T-helper 17 cell (primary cell): ENCODE measurements around the gene ERFE. TPM values are rescaled to one million over a fixed set of nuclear protein-coding genes. Genes with fewer than 3 reads are reported as not detected.

ENCODE experiments used
- ATAC-seq: fragments of 150-1000 bp; cut with Tn5 transposase; 2 replicates; pipeline ENCODE4 v1.10.0; 2021; ENCODE audit warnings: mild to moderate bottlenecking, moderate library complexity
- DNase-seq, 3 donors: peaks; one replicate each; pipeline versions ENCODE4 v3.0.0 to v3.0.0-alpha.2; 2020 to 2021
- H3K9me3 ChIP-seq: one replicate; pipeline ENCODE4 v1.7.0; 2013; ENCODE audit warnings: low read length, mild to moderate bottlenecking; ENCODE audit not compliant: control insufficient read depth, poor library complexity, severe bottlenecking
- H3K27ac Mint-ChIP-seq: one replicate; pipeline ENCODE4 v1.8.0; 2022; ENCODE audit warnings: mild to moderate bottlenecking, moderate library complexity, mixed read lengths
- H3K27me3 Mint-ChIP-seq: one replicate; pipeline ENCODE4 v1.8.0; 2022; ENCODE audit warnings: mixed read lengths
- H3K36me3 Mint-ChIP-seq: one replicate; pipeline ENCODE4 v1.8.0; 2022; ENCODE audit warnings: low read depth, mixed read lengths
- H3K4me1 Mint-ChIP-seq: one replicate; pipeline ENCODE4 v1.8.0; 2022; ENCODE audit warnings: mild to moderate bottlenecking, mixed read lengths
- H3K4me3 Mint-ChIP-seq: one replicate; pipeline ENCODE4 v1.8.0; 2022; ENCODE audit warnings: mild to moderate bottlenecking, moderate library complexity, mixed read lengths
- total RNA-seq, 4 donors: library from RNA in 2 of 4; stranded (reverse) in 2 of 4; gene quantifications; one replicate each; pipeline ENCODE4 v1.2.3 and lab custom pipeline; 2022 to 2026

ERFE gene
- total RNA-seq, 2 donors from 2014 or later: not detected

DNA sequence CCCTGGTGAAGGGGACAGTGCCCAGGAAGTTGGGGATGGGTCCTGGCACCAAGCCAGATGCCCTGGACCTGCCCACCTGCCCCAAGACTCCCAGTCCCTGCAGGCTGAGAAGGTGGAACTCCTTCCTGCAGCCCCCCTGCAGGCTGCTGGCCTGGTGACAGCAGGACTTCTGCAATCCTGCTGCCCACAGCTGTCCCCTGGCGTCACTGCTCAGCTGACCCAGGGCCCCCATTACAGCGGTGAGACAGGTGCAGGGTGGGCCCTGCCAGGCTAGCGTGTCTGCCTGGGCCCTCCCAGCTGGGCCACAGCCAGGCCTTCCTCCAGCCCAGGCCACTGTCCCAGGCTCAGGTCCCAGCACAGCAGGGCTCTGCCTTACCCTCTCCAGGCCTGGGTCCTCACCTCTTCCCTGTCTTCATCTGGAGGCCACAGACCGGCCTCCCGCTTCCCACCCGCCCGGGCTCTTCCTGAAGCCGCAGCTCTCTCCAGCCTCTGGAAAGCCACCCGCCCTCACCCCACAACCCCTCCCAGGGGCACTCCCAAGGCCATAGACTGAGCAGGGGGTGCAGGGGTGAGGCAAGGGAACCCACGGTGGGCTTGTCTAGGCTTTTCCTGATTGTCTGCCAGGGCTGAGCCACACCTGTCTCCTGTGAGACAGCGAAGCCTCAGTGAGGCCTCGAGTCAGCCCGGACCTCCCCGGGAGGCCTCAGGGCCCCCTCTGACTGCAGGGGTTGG, 8.8 kb upstream of the ERFE start:
- DNase-seq (no peak), ATAC-seq (no peak)
- no peaks in the 10 kb centered on the region for H3K27me3 Mint-ChIP-seq
- no peak overlapping the region for H3K4me3 Mint-ChIP-seq
- no peak overlapping the region for H3K27ac Mint-ChIP-seq
- H3K36me3 Mint-ChIP-seq: no peaks in the 10 kb centered on the region
- no peaks in the 10 kb centered on the region for H3K4me1 Mint-ChIP-seq
- no peaks in the 10 kb centered on the region for H3K9me3 ChIP-seq

DNA sequence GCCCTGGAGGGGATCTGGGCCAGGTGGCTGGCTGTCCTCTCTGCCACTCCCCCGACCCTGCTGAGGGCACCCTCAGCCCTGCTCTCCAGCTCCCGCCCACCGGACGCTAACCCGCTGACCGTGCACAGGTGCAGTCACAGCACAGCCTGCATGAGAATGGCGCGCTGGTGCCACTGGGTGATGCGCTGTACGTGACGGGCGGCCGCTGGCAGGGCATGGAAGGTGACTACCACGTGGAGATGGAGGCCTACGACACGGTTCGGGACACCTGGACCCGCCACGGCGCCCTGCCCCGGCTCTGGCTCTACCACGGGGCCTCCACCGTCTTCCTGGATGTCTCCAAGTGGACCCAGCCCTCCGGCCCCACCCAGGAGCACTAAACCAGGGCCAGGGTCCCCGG, 8.1 kb upstream of the ERFE start:
- Mint-ChIP-seq H3K36me3 (no peaks in the 10 kb centered on the region), H3K27ac (no peak overlapping the region), H3K4me3 (no peak overlapping the region), H3K27me3 (peaks cover under 1% of the 10 kb centered on the region), H3K4me1 (no peaks in the 10 kb centered on the region)
- no peaks in the 10 kb centered on the region for H3K9me3 ChIP-seq
- ATAC-seq: no peak
- DNase-seq: no peak

DNA sequence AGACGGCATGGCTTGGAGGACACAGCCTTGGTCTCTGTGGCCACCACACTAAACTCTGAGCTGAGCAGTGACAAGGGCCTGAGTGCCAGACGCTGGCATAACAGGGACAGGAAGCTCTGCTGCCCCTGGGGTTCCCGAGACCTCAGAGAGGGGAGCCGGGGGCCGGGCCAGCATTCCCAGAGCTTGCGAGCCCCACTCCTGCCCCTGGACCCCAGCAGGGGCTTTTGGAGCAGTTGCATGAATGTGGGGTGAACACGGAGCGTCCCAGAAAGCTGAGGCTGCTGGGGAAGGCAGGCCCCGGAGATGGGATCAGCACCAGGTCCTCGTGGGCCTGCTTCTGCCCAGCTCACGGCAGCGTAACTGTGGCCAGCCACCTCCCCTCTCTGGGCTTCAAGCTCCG, 7.6 kb upstream of the ERFE start:
- peaks cover 4% of the 10 kb centered on the region for H3K27me3 Mint-ChIP-seq
- no peak overlapping the region for H3K27ac Mint-ChIP-seq
- no peak for DNase-seq
- no peaks in the 10 kb centered on the region for H3K9me3 ChIP-seq
- ATAC-seq: no peak
- no peaks in the 10 kb centered on the region for H3K4me1 Mint-ChIP-seq
- H3K4me3 Mint-ChIP-seq: no peak overlapping the region
- H3K36me3 Mint-ChIP-seq: no peaks in the 10 kb centered on the region

DNA sequence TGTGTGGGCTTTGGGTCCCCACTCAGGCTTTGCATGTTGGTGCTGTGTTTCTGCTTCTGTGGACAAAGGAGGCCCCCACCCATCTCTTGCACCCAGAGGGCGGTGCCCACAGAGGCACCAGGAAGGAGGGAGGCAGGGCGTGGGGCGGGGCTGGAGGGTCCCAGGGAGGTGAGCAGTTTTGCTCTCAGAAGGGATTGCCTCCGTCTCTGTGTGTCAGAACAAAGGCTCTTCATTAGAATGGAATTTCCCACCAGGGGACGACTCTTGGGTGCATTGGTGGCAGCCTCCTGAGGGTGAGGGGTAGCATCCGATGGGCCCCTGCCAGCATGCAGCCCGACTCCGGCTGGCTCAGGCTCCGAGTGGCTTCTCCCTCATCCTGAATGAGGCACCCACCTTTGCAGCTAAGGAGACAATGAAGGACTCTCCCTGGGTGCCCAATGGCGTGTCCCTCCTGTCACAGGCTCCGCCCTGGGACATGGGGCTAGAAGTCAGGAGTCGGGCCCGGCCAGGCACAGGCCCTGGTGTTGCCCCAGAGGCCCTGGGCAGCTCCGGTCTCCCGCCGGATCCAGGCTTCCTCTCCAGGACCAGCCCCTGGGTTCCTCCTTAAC, 7.0 kb upstream of the ERFE start:
- Mint-ChIP-seq H3K4me3 (no peak overlapping the region), H3K27me3 (peaks cover 4% of the 10 kb centered on the region), H3K36me3 (no peaks in the 10 kb centered on the region), H3K27ac (no peak overlapping the region), H3K4me1 (no peaks in the 10 kb centered on the region)
- DNase-seq (no peak), ATAC-seq (no peak)
- no peaks in the 10 kb centered on the region for H3K9me3 ChIP-seq

DNA sequence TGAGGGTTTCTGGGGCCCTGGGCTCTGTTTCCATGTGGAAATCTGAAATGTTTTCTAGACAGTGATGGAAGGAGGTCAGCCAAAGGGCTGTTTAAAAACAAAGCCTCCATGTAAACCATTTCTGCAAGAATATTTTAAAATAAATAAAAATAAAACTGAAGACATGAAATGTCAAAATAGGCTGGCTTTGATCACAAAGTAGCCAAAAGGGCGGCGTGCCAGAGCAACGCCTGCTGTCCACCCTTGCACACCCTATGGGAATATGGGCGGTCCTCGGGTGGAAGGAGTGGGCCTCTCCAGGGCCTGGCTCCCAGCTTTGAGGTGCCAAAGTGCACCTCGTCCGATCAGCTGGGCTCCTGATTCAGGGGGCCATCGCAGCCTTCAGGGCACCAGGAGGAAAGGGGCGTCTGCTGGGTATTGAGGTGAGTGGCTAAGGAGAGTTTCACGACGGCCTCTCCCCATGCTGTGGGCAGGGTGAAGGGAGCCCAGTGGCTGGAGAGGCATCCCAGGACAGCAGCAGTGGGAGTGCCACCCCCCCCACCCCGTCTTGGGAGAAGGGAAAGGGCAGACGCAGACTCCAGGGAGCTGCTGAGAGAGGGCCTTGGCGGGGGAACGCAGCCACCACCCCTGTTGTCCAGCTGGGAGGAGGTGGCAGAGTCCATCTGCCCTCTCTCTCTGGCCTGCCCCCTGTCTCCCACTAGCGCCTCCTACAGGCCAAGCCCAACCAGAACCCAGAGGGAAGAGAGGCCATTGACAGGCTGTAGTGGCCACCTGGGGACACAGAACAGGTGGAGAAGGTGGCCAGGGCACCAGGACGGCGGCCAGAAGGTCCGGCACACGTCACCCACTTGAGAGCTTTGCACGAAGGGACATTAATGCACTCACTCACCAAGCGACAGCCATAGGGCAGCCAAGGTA, 5.7 kb upstream of the ERFE start:
- peaks cover 4% of the 10 kb centered on the region for H3K27me3 Mint-ChIP-seq
- H3K9me3 ChIP-seq: no peaks in the 10 kb centered on the region
- no peaks in the 10 kb centered on the region for H3K4me1 Mint-ChIP-seq
- no peaks in the 10 kb centered on the region for H3K36me3 Mint-ChIP-seq
- H3K4me3 Mint-ChIP-seq: no peak overlapping the region
- ATAC-seq (no peak), DNase-seq (no peak)
- H3K27ac Mint-ChIP-seq: no peak overlapping the region

DNA sequence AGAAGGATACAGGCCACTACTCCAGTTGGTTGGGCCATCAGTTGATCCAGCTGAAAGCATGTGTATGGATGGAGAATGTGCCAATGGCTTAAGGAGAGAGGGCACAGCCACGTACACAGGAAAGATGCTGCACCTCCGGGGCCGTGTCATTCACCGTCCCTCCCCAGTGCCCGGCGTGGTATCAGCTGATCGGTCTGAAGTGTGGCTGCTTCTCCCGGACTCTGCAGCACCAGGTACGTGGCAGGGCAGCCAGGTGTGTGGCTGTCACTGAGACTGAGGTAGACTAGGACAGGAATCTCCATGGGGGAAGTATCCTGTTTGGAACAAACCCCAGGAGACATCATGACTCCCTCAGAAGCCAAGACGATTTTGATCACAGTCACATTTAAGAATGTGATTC, 4.2 kb upstream of the ERFE start:
- Mint-ChIP-seq H3K4me1 (peaks cover 4% of the 10 kb centered on the region), H3K4me3 (no peak overlapping the region)
- ATAC-seq: no peak

DNA sequence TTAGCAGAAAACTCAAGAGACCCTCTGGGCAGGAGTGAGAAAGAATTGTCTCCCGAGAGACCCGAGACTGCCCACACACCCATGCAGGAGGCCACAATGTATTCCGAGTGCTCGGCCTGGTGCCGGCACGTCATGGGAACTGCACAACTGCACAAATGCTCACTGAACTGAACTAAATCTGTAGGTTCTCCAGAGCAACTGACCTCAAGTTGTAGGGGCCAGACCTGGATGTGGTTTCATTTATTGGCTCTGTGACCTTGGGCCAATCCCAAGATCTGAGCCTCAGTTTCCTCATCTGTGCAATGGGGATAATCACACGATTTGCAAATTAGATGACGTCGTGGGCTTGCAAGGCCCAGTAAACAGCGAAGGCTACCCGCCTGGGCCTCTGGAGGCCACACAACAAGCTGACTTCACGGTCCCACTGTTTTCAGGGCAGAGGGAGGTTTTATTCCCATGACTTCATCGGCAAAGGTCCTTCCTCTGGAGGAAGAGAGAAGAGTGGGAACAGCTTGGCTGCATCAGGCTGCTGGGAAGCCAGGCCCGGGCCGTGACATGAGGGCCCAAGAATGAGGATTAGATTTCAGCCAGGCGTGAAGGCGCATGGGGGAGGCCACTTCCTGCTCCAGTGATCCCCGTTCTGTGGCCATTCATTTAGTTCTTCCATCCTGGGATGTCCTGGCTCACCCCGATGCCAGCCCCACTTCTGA, 3.6 kb upstream of the ERFE start:
- H3K9me3 ChIP-seq: no peaks in the 10 kb centered on the region
- Mint-ChIP-seq H3K27me3 (peaks cover 15% of the 10 kb centered on the region), H3K4me3 (no peak overlapping the region), H3K4me1 (peaks cover 9% of the 10 kb centered on the region), H3K36me3 (no peaks in the 10 kb centered on the region), H3K27ac (no peak overlapping the region)
- ATAC-seq: no peak
- DNase-seq: no peak

More for the DNA sequence above, 4.2 kb upstream of the ERFE start:
- Mint-ChIP-seq H3K27me3 (peaks cover 8% of the 10 kb centered on the region), H3K36me3 (no peaks in the 10 kb centered on the region), H3K27ac (no peak overlapping the region)
- no peak for DNase-seq
- H3K9me3 ChIP-seq: no peaks in the 10 kb centered on the region

DNA sequence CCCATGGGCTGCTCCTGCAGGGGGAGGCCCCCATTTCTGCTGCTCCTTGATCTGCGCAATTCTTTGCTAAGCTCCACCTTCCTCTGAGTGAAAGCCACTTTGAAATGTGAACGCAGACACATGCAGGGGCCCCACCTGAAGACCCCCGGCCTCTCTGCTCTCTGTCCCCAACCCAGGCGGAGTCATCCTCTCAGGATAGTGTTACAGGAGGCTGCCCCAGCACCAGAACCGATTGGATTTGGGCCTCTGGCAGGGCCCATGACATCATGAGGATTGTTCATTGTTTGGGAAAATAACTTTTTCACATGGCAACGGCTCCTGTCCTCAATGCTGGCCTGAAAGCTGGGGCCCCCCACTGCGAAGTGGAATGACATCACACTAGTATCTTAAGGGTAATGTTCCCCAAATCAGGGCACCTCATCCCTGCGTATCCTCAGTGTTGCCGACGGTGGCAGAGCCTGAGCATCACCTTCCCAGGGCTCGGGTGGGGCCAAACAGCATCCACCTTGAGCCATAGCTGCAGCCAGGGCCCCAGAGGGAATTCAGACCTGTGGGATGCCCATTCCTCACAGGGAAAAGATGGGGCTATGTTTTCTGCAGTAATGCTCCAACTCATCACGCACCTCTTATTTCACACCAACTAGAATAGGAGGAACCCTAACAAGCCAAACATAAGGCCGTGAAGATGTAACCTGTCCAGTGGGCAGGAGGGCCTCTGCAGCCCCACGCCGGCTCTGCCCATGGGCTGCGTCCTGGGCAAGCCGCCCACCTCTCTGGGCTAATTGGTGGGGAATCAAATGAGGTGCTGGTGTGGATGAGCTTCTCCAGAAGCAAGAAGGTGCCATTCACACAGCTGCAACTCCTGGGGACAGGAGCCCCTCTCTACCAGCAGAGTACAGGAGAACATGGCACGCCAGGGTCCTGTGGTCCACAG, 2.7 kb upstream of the ERFE start:
- H3K4me3 Mint-ChIP-seq: no peak overlapping the region
- ATAC-seq: no peak
- peaks cover 20% of the 10 kb centered on the region for H3K27me3 Mint-ChIP-seq
- H3K9me3 ChIP-seq: no peaks in the 10 kb centered on the region
- H3K4me1 Mint-ChIP-seq: peaks cover 12% of the 10 kb centered on the region
- H3K27ac Mint-ChIP-seq: no peak overlapping the region
- H3K36me3 Mint-ChIP-seq: no peaks in the 10 kb centered on the region
- DNase-seq: no peak

DNA sequence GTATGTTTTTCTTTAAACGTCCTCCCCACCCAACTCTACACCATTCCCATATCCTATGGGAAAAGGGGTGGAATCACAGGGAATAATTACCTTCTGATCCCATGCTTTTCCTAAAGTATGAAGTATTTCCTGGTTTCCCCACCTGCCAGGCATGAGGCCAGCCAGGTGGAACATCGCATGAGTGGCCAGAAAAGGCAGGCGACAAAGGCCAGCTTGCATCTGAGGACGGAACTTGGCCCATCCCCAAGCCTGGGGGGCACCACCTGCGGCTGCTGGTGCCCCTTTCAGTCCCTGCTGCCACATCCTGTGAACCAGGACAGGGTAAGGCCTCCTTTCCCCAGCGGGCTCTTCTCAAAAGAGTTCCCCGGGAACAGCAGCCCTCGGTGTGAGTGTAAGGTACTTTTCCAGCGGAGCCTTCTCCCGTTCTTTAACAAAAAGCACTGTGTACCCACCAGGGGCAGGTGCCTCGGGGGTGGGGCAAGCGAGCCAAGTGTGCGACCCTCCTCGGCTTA, 1.2 kb upstream of the ERFE start:
- H3K9me3 ChIP-seq: no peaks in the 10 kb centered on the region
- Mint-ChIP-seq H3K27ac (no peak overlapping the region), H3K4me3 (no peak overlapping the region), H3K4me1 (peaks cover 12% of the 10 kb centered on the region), H3K36me3 (no peaks in the 10 kb centered on the region), H3K27me3 (peaks cover 20% of the 10 kb centered on the region)
- ATAC-seq (no peak), DNase-seq (no peak)

DNA sequence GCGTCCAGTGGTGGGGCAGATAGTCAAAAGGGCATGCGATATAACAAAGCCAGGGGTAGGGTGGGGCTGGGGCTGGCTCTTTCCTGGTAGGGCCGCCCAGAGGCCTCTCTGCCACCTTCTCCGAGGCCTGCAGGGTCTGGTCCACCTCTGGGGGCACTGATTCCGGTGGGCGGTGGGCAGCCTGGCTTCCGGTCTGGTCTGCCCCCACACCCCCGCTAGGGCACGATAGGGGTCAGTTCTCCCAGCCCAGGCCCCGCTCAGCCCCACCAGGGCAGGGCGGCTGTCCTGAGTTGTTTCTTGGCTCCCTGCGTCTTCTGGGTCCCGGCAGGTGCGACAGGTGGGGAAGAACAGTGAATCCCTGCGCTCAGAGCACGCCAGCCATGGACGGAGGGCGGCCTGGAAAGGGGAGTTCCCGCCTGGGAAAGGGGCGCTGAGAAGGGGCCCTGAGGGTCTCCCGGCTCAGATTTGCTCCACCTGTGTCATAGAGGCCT, 707 bp upstream of the ERFE start:
- ATAC-seq (no peak), DNase-seq (no peak)
- Mint-ChIP-seq H3K27me3 (peaks cover 20% of the 10 kb centered on the region), H3K4me3 (peak overlapping the region; percentile 73), H3K27ac (no peak overlapping the region), H3K36me3 (no peaks in the 10 kb centered on the region), H3K4me1 (peaks cover 12% of the 10 kb centered on the region)
- H3K9me3 ChIP-seq: no peaks in the 10 kb centered on the region

DNA sequence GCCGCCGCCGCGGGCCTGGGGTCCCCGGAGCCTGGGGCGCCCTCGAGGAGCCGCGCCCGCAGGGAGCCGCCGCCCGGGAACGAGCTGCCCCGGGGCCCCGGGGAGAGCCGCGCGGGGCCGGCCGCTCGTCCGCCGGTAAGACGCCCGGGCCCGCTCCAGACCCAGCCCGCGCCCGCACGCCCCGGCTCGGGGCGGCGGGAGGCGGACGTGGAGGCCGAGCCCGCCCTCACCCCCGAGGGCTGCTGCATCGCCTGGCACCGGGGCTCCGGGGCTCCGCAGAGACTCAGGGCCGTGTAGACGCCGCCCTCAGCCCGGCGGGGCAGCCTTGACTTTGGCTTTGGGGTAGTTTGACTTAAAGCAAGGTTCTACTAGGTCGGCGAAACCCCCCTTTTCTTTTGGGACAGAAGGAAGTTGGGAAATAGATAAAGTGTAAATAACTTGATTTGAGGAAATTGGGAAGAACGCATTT, 335 bp downstream of the ERFE start:
- no peaks in the 10 kb centered on the region for H3K36me3 Mint-ChIP-seq

More for the DNA sequence above, 335 bp downstream of the ERFE start:
- DNase-seq (no peak), ATAC-seq (peak; percentile 57)
- H3K27ac Mint-ChIP-seq: peak overlapping the region; percentile 29
- peaks cover 12% of the 10 kb centered on the region for H3K4me1 Mint-ChIP-seq
- peak overlapping the region; percentile 75 for H3K4me3 Mint-ChIP-seq
- H3K9me3 ChIP-seq: no peaks in the 10 kb centered on the region
- H3K27me3 Mint-ChIP-seq: peaks cover 20% of the 10 kb centered on the region
